RWPE2 (cell line): Measurements from ENCODE around the gene CRMP1.

ENCODE experiments used
- ATAC-seq: fragments of 200-7000 bp; cut with Tn5 transposase; 3 replicates; pipeline ENCODE4 v1.9.1; 2021; ENCODE audit warnings: low read depth
- DNase-seq: peaks from one replicate; pipeline ENCODE4 v3.0.0-alpha.2; 2020; ENCODE audit warnings: low spot score
- H3K27ac ChIP-seq: fragments of 450-650 bp; 2 replicates; pipeline ENCODE4 v1.5.1; 2017; ENCODE audit warnings: mild to moderate bottlenecking; ENCODE audit not compliant: poor library complexity, severe bottlenecking
- H3K27me3 ChIP-seq: fragments of 250-450 bp; sonication (Bioruptor Pico); 2 replicates; pipeline ENCODE4 v1.5.1; 2021; ENCODE audit warnings: mild to moderate bottlenecking, moderate library complexity; ENCODE audit not compliant: insufficient read depth, poor library complexity, severe bottlenecking
- H3K36me3 ChIP-seq: fragments of 250-450 bp; sonication (Bioruptor Pico); 2 replicates; pipeline ENCODE4 v1.5.1; 2020; ENCODE audit warnings: low read depth, mild to moderate bottlenecking, moderate library complexity
- H3K4me1 ChIP-seq: fragments of 250-450 bp; sonication (Bioruptor Pico); 2 replicates; pipeline ENCODE4 v1.5.1; 2021; ENCODE audit warnings: mild to moderate bottlenecking, moderate library complexity; ENCODE audit not compliant: insufficient read depth, poor library complexity, severe bottlenecking
- H3K4me3 ChIP-seq: fragments of 250-450 bp; sonication (Bioruptor Pico); 2 replicates; pipeline ENCODE4 v1.5.1; 2021; ENCODE audit warnings: mild to moderate bottlenecking, moderate library complexity; ENCODE audit not compliant: severe bottlenecking
- H3K9me3 ChIP-seq: fragments of 250-450 bp; sonication (Bioruptor Pico); 2 replicates; pipeline ENCODE4 v1.5.1; 2021; ENCODE audit warnings: mild to moderate bottlenecking, moderate library complexity; ENCODE audit not compliant: severe bottlenecking
- CTCF ChIP-seq: fragments of 450-650 bp; IDR thresholded peaks from one replicate; pipeline ENCODE4 v1.5.1; 2017; ENCODE audit warnings: mild to moderate bottlenecking, moderate library complexity; ENCODE audit not compliant: poor library complexity, severe bottlenecking

Gene CRMP1

GRCh38 chr4:5808081-5808741 is 84.7 kb downstream of the CRMP1 start:
- Histone ChIP-seq H3K4me3 (no peak overlapping the region), H3K4me1 (no peaks in the 10 kb centered on the region), H3K9me3 (no peaks in the 10 kb centered on the region), H3K36me3 (peaks cover 53% of the 10 kb centered on the region), H3K27ac (no peak overlapping the region), H3K27me3 (no peaks in the 10 kb centered on the region)
- no peak for DNase-seq
- no peak for ATAC-seq
- TF ChIP-seq CTCF: no peak

GRCh38 chr4:5805270-5805669 is 87.6 kb downstream of the CRMP1 start:
- no peaks in the 10 kb centered on the region for H3K4me1 ChIP-seq
- H3K9me3 ChIP-seq: no peaks in the 10 kb centered on the region
- H3K27me3 ChIP-seq: no peaks in the 10 kb centered on the region
- no peak for TF ChIP-seq CTCF
- H3K4me3 ChIP-seq: no peak overlapping the region
- DNase-seq (no peak), ATAC-seq (no peak)
- H3K27ac ChIP-seq: no peak overlapping the region
- peaks cover 46% of the 10 kb centered on the region for H3K36me3 ChIP-seq

- H3K36me3 ChIP-seq: peaks cover 40% of the 10 kb centered on the region
- H3K4me3 ChIP-seq: no peak overlapping the region
- H3K27me3 ChIP-seq: no peaks in the 10 kb centered on the region
- no peak overlapping the region for H3K27ac ChIP-seq
- H3K4me1 ChIP-seq: no peaks in the 10 kb centered on the region
- ATAC-seq: no peak
- no peak for DNase-seq
- no peak for TF ChIP-seq CTCF
- H3K9me3 ChIP-seq: no peaks in the 10 kb centered on the region
Measured at GRCh38 chr4:5804656-5805055, 88.2 kb downstream of the CRMP1 start.

GRCh38 chr4:5802565-5802964 is 90.3 kb downstream of the CRMP1 start:
- DNase-seq (no peak), ATAC-seq (no peak)
- H3K27me3 ChIP-seq: no peaks in the 10 kb centered on the region
- TF ChIP-seq CTCF: no peak
- no peaks in the 10 kb centered on the region for H3K4me1 ChIP-seq
- H3K4me3 ChIP-seq: no peak overlapping the region
- H3K9me3 ChIP-seq: no peaks in the 10 kb centered on the region
- peaks cover 36% of the 10 kb centered on the region for H3K36me3 ChIP-seq
- H3K27ac ChIP-seq: no peak overlapping the region

- H3K4me1 ChIP-seq: no peaks in the 10 kb centered on the region
- H3K36me3 ChIP-seq: peaks cover 29% of the 10 kb centered on the region
- no peaks in the 10 kb centered on the region for H3K27me3 ChIP-seq
- no peak overlapping the region for H3K27ac ChIP-seq
- no peaks in the 10 kb centered on the region for H3K9me3 ChIP-seq
- DNase-seq: no peak
- no peak for TF ChIP-seq CTCF
- no peak overlapping the region for H3K4me3 ChIP-seq
- no peak for ATAC-seq
Measured at GRCh38 chr4:5801696-5802095, 91.2 kb downstream of the CRMP1 start.
